GM10248 (cell line): ENCODE measurements around the gene CAMSAP1.

Experiments
- CTCF ChIA-PET: fragments of 300-600 bp; sonication (Branson Sonifier 250); formaldehyde crosslinking; extraction: SDS; loops from one replicate; lab custom pipeline; 2021; ENCODE audit warnings: antibody characterized with exemption; lab: Yijun Ruan, JAX
- POLR2A ChIA-PET: fragments of 350-650 bp; sonication (Branson Sonifier 250); formaldehyde crosslinking; extraction: SDS; loops from one replicate; lab custom pipeline; 2020; ENCODE audit warnings: antibody characterized with exemption; lab: Yijun Ruan, JAX
- DNase-seq: peaks from one replicate; pipeline ENCODE4 v3.0.0; 2012; ENCODE audit errors: extremely low spot score
- TF ChIP-seq, protein P1 (sequence below): IDR thresholded peaks from 2 replicates; pipeline ENCODE4 v1.5.1; 2012; ENCODE audit warnings: mild to moderate bottlenecking, low read depth; ENCODE audit errors: extremely low read depth, missing control alignments, control extremely low read depth

The CAMSAP1 gene

DNA sequence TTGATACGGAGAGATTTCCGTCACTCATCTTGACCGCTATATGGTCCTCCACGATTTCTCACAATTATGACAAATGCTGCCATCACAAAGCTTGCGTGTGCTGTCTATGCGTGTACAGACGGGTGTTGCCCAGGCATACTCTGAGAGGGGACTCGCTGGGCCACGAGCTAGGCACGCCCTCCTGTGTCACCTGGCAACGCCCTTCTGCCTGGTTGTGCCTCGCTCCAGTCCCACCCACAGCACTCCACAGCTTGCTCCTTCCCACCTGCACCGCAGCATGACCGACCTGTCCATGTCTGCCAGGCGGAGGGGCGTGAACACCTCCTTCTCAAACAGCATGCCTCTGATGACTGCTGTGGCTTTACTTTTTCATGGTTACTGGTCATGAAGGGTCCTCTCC, 55.6 kb downstream of the CAMSAP1 start:
- ChIA-PET CTCF (interaction anchor here (0.5 to 1.2 kb wide), 2 partner anchors 12 to 32 kb away, joined by 3 to 5 read pairs; no protein-coding TSS in a partner anchor), POLR2A (no interaction called here)
- no peak for DNase-seq
- TF ChIP-seq, protein P1, sequence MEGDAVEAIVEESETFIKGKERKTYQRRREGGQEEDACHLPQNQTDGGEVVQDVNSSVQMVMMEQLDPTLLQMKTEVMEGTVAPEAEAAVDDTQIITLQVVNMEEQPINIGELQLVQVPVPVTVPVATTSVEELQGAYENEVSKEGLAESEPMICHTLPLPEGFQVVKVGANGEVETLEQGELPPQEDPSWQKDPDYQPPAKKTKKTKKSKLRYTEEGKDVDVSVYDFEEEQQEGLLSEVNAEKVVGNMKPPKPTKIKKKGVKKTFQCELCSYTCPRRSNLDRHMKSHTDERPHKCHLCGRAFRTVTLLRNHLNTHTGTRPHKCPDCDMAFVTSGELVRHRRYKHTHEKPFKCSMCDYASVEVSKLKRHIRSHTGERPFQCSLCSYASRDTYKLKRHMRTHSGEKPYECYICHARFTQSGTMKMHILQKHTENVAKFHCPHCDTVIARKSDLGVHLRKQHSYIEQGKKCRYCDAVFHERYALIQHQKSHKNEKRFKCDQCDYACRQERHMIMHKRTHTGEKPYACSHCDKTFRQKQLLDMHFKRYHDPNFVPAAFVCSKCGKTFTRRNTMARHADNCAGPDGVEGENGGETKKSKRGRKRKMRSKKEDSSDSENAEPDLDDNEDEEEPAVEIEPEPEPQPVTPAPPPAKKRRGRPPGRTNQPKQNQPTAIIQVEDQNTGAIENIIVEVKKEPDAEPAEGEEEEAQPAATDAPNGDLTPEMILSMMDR, result no peak

DNA sequence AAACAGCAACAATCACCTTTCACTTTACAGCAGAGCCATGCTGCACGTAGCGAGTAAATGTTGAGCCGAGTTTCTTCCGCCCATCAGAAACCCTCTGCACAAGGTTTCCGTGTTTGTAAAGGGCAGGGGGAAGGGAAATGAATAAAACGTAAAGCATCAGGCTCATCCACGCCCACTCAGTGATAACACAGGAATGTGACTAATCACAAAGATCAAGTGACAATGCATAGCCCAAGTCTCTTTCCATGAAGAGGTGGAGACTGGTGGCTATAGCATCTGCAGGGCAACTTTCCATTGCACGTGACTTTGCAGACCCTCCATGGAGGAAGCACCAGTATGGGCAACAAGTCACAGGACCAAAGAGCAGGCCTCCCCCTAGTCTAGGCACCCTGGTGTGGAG, 56.6 kb downstream of the CAMSAP1 start:
- TF ChIP-seq, protein P1, result no peak
- ChIA-PET CTCF (interaction anchor here (1.2 kb wide), 1 partner anchor 13 kb away, joined by 5 read pairs; no protein-coding TSS in a partner anchor), POLR2A (no interaction called here)
- DNase-seq, result no peak

DNA sequence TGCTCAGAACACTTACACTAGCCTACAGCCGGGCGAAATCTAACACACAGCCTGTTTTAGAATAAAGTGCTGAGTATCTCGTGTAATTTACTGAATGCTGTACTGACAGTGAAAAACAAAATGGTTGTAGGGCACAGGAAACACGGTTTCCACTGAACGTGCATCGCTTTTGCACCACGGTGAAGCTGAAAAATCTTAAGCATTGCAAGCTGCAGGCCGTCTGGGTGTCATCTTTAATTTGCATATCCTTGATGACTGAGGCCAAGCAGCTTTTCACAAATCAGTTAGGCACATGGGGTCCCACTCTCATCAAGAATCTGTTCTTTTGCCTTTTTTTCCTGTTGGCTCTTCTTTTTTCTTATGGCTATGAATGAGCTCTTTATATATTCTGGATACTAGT, 58.2 kb downstream of the CAMSAP1 start:
- TF ChIP-seq, protein P1, result no peak
- CTCF ChIA-PET, result interaction anchor here (1.3 kb wide), 1 partner anchor 17 kb away, joined by 5 read pairs; no protein-coding TSS in a partner anchor
- POLR2A ChIA-PET, result no interaction called here
- no peak for DNase-seq

DNA sequence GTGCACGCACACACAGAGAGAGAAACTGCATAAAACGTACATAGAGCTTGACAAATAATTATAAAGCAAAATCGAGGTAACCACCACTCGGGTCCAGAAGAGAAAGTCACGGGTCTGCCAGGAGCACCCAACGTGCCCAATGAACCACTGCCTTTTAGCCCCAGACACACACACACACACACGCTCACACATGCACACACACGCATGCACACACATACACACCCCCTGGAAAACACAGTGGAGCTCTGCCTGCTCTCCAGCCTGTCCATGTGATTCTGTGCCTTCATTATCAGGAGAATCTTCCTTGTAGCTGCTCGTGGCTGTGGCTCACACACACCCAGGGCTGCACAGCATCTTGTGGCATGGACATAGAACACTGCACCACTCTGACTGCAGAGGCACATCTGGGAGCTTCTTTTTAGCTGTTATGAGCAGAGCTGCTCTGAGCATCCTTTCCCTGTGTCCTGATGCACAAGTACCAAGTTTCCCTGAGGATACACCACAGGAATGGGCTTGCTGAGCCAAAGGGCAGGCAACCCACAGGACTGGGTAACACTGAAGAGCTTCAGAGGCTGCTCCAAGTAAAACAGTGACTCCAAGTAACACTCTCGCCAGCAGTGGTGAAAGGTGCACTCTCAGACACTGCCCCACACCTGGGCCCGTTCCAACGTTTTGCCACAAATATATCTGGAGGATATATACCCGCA, 58.9 kb downstream of the CAMSAP1 start:
- DNase-seq, result no peak
- ChIA-PET POLR2A (no interaction called here), CTCF (interaction anchor here (1.3 kb wide), 1 partner anchor 17 kb away, joined by 5 read pairs; no protein-coding TSS in a partner anchor)
- TF ChIP-seq, protein P1, result no peak

DNA sequence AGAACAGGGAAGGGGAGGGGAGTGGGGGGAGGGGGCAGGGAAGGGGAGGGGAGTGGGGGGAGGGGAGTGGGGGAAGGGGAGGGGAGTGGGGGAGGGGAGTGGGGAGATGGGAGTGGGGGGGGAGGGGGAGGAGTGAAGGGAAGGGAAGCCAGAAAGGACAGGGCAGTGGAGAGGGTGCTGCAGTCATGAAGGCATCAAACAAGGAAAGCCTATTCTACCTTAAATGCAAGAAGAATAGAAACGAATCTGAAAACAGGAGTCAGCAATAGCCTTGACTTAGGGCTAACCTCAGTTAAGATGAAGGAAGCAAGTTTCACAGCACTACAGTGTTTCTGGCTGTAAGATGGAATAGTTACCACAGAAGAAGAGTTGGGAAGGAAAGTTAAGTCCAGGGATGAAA, 59.5 kb downstream of the CAMSAP1 start:
- ChIA-PET POLR2A (no interaction called here), CTCF (no interaction called here)
- no peak for DNase-seq
- TF ChIP-seq, protein P1, result no peak

DNA sequence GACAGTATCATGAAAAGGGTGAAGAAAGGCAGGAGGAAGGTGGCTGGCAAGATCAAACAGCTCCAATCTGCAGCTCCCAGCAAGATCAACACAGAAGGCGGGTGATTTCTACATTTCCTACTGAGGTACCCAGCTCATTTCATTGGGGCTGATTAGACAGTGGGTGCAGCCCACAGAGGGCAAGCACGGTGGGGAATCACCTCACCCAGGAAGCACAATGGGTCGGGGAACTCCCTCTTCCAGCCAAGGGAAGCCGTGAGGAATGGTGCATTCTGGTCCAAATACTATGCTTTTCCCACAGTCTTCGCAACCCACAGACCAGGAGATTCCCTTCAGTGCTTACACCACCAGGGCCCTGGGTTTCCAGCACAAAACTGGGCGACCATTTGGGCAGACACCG, 66.8 kb downstream of the CAMSAP1 start:
- POLR2A ChIA-PET, result no interaction called here
- no peak for DNase-seq
- TF ChIP-seq, protein P1, result no peak
- CTCF ChIA-PET, result no interaction called here
